Endometrium (tissue), 2 donors: ENCODE results near the gene LIM2.
A peak's percentile ranks its signal among the peaks of the same experiment; 100 is the strongest.

ENCODE experiments used
- FAIRE-seq: peaks from 2 replicates; lab custom pipeline; 2012; peaks lifted over from hg19 to GRCh38; lab: Jason Lieb, UNC
- donor health status: control.
- donor health status: control.

The LIM2 gene

GRCh38 chr19:51394050-51394836, 6.5 kb upstream of the LIM2 start:
- peak; percentile 94 for FAIRE-seq

GRCh38 chr19:51392701-51393100, 4.9 kb upstream of the LIM2 start:
- FAIRE-seq = no peak

- no peak for FAIRE-seq
These were observed 3.4 kb upstream of the LIM2 start for GRCh38 chr19:51391073-51391611.

- FAIRE-seq = no peak
These were observed 1.4 kb upstream of the LIM2 start for GRCh38 chr19:51389143-51389542.

- FAIRE-seq = no peak
These were observed 773 bp downstream of the LIM2 start for GRCh38 chr19:51386882-51387520.

- no peak for FAIRE-seq
These were observed 5.8 kb downstream of the LIM2 start for GRCh38 chr19:51382004-51382403.

- no peak for FAIRE-seq
These were observed 7.4 kb downstream of the LIM2 start for GRCh38 chr19:51380379-51380778.

- FAIRE-seq = no peak
These were observed 10.4 kb downstream of the LIM2 start for GRCh38 chr19:51377422-51377821.

GRCh38 chr19:51375504-51376221, 12.1 kb downstream of the LIM2 start:
- FAIRE-seq = no peak

- FAIRE-seq = no peak
These were observed 14.9 kb downstream of the LIM2 start, which contains the start of gene NKG7 for GRCh38 chr19:51372649-51373504. TSS of gene NKG7 (minus strand) at chr19:51372654. CDS start at chr19:51372535, 119 bp downstream.

GRCh38 chr19:51372021-51372648, 15.6 kb downstream of the LIM2 start:
- FAIRE-seq = no peak

- no peak for FAIRE-seq
These were observed 16.5 kb downstream of the LIM2 start for GRCh38 chr19:51371186-51371690.

GRCh38 chr19:51370230-51370629, 17.5 kb downstream of the LIM2 start:
- no peak for FAIRE-seq

- FAIRE-seq = no peak
These were observed 19.1 kb downstream of the LIM2 start, which contains the start of gene CLDND2 for GRCh38 chr19:51368366-51369282. TSS of gene CLDND2 (minus strand) at chr19:51369003. CDS start at chr19:51368577, 426 bp downstream.

- peak; percentile 95 for FAIRE-seq
These were observed 20.0 kb downstream of the LIM2 start for GRCh38 chr19:51367565-51368365.

GRCh38 chr19:51367255-51367564, 20.6 kb downstream of the LIM2 start:
- no peak for FAIRE-seq

GRCh38 chr19:51366389-51367254, 21.2 kb downstream of the LIM2 start:
- no peak for FAIRE-seq

GRCh38 chr19:51365965-51366388, 21.8 kb downstream of the LIM2 start, which contains the start of gene ETFB:
TSS of gene ETFB (minus strand) at chr19:51366388. CDS start at chr19:51366326, 62 bp downstream.
- FAIRE-seq = no peak
